ENCODE measurements around the gene PRLHR.

The PRLHR gene

DNA sequence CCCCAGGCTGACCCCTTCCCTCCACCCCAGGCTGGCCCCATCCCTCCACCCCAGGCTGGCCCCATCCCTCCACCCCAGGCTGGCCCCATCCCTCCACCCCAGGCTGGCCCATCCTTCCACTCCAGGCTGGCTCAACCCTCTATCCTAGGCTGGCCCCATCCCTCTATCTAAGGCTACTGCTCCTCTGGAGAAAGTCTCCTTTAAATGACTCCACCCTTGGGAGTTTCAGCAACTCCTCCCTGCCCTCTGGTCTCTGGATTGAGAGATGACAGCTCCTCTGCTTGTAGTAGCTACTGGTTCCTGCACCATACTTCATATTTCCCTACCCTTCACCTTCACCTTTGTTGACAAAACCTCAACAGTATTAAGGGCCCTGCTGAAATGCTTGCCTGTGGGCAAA lies 8.5 kb downstream of the PRLHR start:
- no peak for DNase-seq

- no peak for DNase-seq
Observed at GRCh38 chr10:118585794-118586193, 9.7 kb downstream of the PRLHR start.

GRCh38 chr10:118585234-118585633 lies 10.2 kb downstream of the PRLHR start:
- no peak for DNase-seq

DNA sequence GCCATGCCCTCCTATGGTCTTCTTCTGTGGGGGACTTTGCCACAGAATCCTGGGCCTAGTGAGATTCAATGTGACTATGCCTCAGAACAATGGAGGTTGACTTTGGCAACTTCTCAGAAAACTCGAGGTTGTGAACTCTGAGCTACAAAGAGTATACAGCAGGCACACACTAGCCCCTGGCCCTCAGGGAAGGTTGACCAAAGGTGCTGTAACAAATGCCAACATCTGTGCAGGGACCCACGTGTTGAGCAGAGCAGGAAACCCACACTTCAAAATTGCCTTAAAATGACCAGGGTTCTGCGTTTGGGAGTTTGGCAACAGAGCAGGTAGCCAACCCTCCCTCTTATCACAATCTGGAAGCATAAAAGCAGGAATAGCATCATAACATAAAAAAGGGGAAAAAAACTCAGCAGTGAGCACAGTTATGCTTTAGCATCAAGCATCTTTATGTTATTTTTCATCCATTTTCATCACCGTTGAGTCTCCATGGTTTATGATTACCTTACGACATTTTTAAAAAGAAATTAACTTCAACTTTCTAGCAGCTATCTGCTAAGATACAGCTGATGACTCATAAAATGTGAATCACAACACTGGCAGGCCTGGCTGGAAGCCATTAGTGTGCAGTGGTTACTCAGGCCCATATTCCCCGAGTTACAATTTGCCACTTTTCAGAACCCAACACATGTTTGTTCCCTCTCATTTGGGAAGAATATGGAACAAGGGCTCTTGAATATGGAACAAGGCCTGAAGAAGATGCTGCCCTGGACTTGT lies 11.1 kb downstream of the PRLHR start:
- no peak for DNase-seq

DNA sequence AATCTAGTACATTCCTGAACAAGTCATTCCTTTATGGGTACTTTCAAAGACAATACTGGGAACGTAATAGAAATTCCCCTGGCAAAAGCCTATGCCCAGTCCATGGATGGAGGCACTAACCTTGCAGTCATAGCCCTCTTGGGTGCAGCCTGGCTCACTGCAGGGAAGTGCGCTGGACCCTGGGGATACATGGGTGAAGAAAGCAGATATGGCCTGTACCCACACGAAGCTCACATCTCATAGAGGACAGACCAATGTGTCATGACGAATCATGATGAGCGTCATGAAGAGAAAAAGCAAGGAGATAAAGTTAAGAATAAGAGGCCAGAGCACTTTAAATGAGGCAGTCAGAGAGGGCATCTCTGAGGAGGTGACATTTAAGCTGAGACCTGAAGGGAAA lies 11.8 kb downstream of the PRLHR start:
- no peak for DNase-seq

DNA sequence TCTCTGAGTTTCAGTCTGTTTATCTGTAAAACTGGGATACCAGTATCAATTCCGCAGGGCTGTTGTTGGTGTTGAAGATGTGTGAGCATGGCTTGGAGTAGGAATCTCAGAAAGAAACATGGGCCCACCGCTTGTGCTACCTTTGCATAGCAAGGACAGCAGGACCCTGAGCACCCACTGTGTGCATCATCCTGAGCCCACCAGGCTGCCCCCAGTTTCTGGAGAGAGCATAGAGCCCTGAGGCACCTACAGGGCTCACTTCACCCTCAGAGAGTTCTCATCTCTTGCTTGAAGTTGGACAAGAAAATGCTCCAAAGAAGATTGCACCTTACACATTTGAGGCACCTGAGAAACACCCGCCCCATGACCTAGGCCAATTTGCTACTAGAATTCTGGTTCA lies 12.9 kb downstream of the PRLHR start:
- no peak for DNase-seq

GRCh38 chr10:118581340-118581739 lies 14.1 kb downstream of the PRLHR start:
- no peak for DNase-seq

- DNase-seq, result no peak
Observed at GRCh38 chr10:118580702-118581101, 14.7 kb downstream of the PRLHR start.

- DNase-seq, result no peak
Observed at GRCh38 chr10:118573512-118573911, 21.9 kb downstream of the PRLHR start.

- DNase-seq, result no peak
Observed at GRCh38 chr10:118572256-118573041, 23.0 kb downstream of the PRLHR start.

- no peak for DNase-seq
Observed at GRCh38 chr10:118571123-118571522, 24.3 kb downstream of the PRLHR start.

- DNase-seq, result no peak
Observed at GRCh38 chr10:118570591-118570990, 24.9 kb downstream of the PRLHR start.

DNA sequence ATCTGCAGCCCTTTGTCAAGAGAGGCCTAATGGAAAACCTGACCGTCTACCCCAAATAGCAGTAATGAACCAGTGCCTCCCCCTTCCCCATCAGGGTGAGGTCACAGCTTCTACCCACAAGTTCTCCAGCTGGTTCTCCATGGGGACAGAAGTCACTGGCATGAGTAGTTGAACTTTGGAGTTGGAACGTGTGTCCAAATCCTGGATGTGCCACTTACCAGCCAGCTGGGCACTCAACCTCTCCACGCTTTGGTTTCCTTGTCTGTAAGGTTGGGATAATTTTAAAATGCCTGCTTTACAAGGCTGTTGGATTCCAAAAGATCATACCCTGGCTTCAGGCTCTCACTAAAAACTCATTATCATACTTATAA lies 25.6 kb downstream of the PRLHR start:
- DNase-seq, result no peak

GRCh38 chr10:118569241-118569881 lies 26.1 kb downstream of the PRLHR start:
- no peak for DNase-seq

DNA sequence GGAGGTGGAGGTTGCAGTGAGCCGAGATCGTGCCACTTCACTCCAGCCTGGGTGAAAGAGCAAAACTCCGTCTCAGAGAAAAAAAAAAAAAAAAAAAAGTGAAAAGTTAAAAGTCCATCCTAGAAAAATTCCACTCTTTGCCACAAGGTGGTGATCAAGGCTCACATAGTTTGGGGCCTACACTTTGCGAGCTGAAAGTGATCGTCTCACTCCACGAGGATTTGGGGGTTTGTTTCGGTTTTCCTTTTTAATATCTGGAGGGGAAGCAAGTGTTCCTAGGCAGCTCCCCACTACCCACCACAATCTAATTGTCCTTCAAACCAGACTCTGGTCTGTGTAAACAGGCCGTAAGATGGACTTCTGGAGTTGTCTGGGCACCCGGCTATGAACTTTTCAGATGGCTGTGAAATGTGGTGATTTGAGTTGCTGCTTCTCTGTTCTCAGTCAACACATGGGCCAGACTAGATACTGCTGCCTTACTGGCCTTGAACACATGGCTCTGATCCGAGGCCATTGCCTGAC lies 27.1 kb downstream of the PRLHR start:
- no peak for DNase-seq

GRCh38 chr10:118567701-118568248 lies 27.7 kb downstream of the PRLHR start:
- DNase-seq, result no peak

GRCh38 chr10:118566911-118567310 lies 28.5 kb downstream of the PRLHR start:
- DNase-seq, result no peak

- DNase-seq, result no peak
Observed at GRCh38 chr10:118565301-118566075, 30.0 kb downstream of the PRLHR start.

DNA sequence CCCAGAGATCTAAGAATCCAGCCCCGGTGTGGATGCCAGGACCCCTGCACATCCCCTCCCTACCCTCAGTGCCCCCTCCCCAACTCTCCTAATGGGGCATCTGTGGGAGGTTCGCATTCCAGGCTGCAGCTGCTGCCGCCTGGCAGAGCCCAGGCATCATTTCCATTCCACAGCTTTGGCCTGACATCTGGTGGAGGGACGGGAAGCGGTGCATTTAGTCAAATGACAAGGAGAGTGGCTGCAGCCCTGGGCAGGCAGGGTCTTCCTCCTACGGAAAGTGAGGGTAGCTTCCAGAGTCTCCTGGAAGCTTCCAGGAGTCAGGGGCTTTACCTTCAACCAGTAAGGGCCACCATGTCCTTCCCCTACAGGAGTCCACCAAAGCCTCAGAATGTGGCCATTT lies 30.8 kb downstream of the PRLHR start:
- DNase-seq, result no peak

GRCh38 chr10:118564114-118564513 lies 31.3 kb downstream of the PRLHR start:
- DNase-seq, result no peak

GRCh38 chr10:118563373-118563890 lies 32.0 kb downstream of the PRLHR start:
- DNase-seq, result no peak

DNA sequence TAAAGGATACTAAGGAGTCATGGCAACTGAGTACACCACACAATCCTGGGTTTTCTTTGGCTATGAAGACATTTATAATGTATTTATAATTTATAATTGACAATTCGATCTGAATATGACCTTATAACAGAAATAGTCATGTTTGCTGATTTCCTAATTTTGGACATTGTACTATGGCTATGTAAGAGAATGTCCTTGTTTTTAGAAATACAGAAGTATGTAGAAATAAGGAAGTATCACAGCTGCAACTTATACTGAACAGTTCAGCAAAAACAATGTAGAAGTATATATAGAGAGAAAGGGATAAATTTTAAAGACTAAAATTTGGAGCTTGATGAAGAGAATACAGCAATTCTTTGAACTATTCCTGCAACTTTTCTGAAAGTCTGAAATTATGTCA lies 32.6 kb downstream of the PRLHR start:
- DNase-seq, result no peak

Measured in NK-92 treated with Interleukin-12 subunit alpha and Interleukin-12 subunit beta, amount 100 ng/mL, for 24 hours (cell line).